ENCODE measurements around the gene MYL5. TPM values are rescaled to one million over a fixed set of nuclear protein-coding genes. Genes with fewer than 3 reads are reported as not detected.

The MYL5 gene
- polyA plus RNA-seq, 2 of the 4 experiments (the other 2 are of a cell fraction): 8.0 to 8.3 TPM

- no peak for ATAC-seq
- ChIA-PET CTCF (no interaction called here), POLR2A (no interaction called here)
- Histone ChIP-seq H3K27ac (no peak overlapping the region), H3K4me2 (no peak overlapping the region), H3K4me1 (peaks cover 16% of the 10 kb centered on the region; the same call in 2 of the 3 replicates), H3K4me3 (no peak overlapping the region), H3K9me3 (no peaks in the 10 kb centered on the region)
- 78% methylated on average over 5 of the region's 8 CpGs for WGBS (ENCODE audit: missing lambda C conversion rate)
- no peak for DNase-seq (ENCODE audit: low read depth in 1 of 2, low spot score in 1 of 2)
- TF ChIP-seq MAZ (IDR thresholded peaks at IDR 0.05; ENCODE audit: borderline replicate concordance, low read depth, low read length): no peak
- no peak for TF ChIP-seq FOSB (CRISPR knock-in tag; IDR thresholded peaks at IDR 0.05)
- no peak for TF ChIP-seq ZFP36 (IDR thresholded peaks at IDR 0.05; ENCODE audit: borderline replicate concordance, partially characterized antibody)
- TF ChIP-seq REST (IDR thresholded peaks at IDR 0.05): no peak
- TF ChIP-seq MAX (IDR thresholded peaks at IDR 0.05): no peak
- TF ChIP-seq BHLHE40 (IDR thresholded peaks at IDR 0.05; ENCODE audit: low read depth, low read length): no peak
- no peak for TF ChIP-seq ESRRA (IDR thresholded peaks at IDR 0.05; ENCODE audit: borderline replicate concordance, low read length)
- TF ChIP-seq KDM5A (IDR thresholded peaks at IDR 0.05): no peak
- TF ChIP-seq HDAC2 (IDR thresholded peaks at IDR 0.05): no peak
- TF ChIP-seq HOXA7 (CRISPR knock-in tag; IDR thresholded peaks at IDR 0.05): no peak
- FAIRE-seq: no peak
Measured at GRCh38 chr4:676871-677235, 2.5 kb downstream of the MYL5 start.

- ChIA-PET POLR2A (no interaction called here), CTCF (no interaction called here)
- no peak overlapping the region for H3K27ac ChIP-seq
- H3K4me3 ChIP-seq: no peak overlapping the region
- H3K4me2 ChIP-seq: no peak overlapping the region
- FAIRE-seq (no peak), ATAC-seq (no peak), DNase-seq (ENCODE audit: low read depth in 1 of 2, low spot score in 1 of 2) (no peak)
- TF ChIP-seq RNF2 (IDR thresholded peaks at IDR 0.05; ENCODE audit: borderline replicate concordance, low read depth) (no peak), POLR2A (IDR thresholded peaks at IDR 0.05; ENCODE audit: low read length) (0 out of 2 replicates have a peak, but pooled peaks have one; percentile 20)
- H3K9me3 ChIP-seq: no peaks in the 10 kb centered on the region
- 87% methylated on average over 10 of the region's 26 CpGs for WGBS (ENCODE audit: missing lambda C conversion rate)
- peaks cover 18% of the 10 kb centered on the region; the same call in 2 of the 3 replicates for H3K4me1 ChIP-seq
Measured at GRCh38 chr4:677431-678293, 3.3 kb downstream of the MYL5 start.

- H3K27ac ChIP-seq: no peak overlapping the region
- 73% methylated on average over 8 of the region's 14 CpGs for WGBS (ENCODE audit: missing lambda C conversion rate)
- ATAC-seq: no peak
- H3K4me2 ChIP-seq: no peak overlapping the region
- peaks cover 13% of the 10 kb centered on the region; the same call in 1 of the 3 replicates for H3K4me1 ChIP-seq
- no peaks in the 10 kb centered on the region for H3K9me3 ChIP-seq
- no peak for DNase-seq (ENCODE audit: low read depth in 1 of 2, low spot score in 1 of 2)
- TF ChIP-seq GATA3 (IDR thresholded peaks at IDR 0.05; ENCODE audit: borderline replicate concordance) (no peak), BCL3 (IDR thresholded peaks at IDR 0.05) (no peak)
- no peak for FAIRE-seq
- ChIA-PET POLR2A (interaction anchor here (1.1 kb wide), 1 partner anchor 9 kb away, joined by 4 read pairs; no protein-coding TSS in a partner anchor), CTCF (interaction anchor here (0.7 kb wide), 1 partner anchor 132 kb away, joined by 3 read pairs; no protein-coding TSS in a partner anchor)
- no peak overlapping the region for H3K4me3 ChIP-seq
Measured at GRCh38 chr4:678331-679103, 4.2 kb downstream of the MYL5 start.
